SJCRH30 (cell line): ENCODE results near the gene PSD2. TPM values are rescaled to one million over a fixed set of nuclear protein-coding genes. Genes with fewer than 3 reads are reported as not detected.

Source experiments
- DNase-seq, 2 experiments: peaks; one replicate each; pipeline ENCODE4 v3.0.0-alpha.2; 2015 to 2020
- H3K27ac ChIP-seq: fragments of 250-450 bp; sonication (Bioruptor Pico); 2 replicates; pipeline ENCODE4 v1.5.1; 2020; ENCODE audit warnings: mild to moderate bottlenecking, moderate library complexity
- H3K27me3 ChIP-seq: fragments of 250-450 bp; sonication (Bioruptor Pico); 2 replicates; pipeline ENCODE4 v1.5.1; 2020; ENCODE audit warnings: mild to moderate bottlenecking, moderate library complexity
- H3K36me3 ChIP-seq: fragments of 250-450 bp; sonication (Bioruptor Pico); 2 replicates; pipeline ENCODE4 v1.5.1; 2020; ENCODE audit warnings: mild to moderate bottlenecking, moderate library complexity
- H3K4me1 ChIP-seq: fragments of 250-450 bp; sonication (Bioruptor Pico); 2 replicates; pipeline ENCODE4 v1.5.1; 2020; ENCODE audit warnings: mild to moderate bottlenecking, moderate library complexity
- H3K4me3 ChIP-seq: fragments of 250-450 bp; sonication (Bioruptor Pico); 2 replicates; pipeline ENCODE4 v1.5.1; 2020; ENCODE audit warnings: mild to moderate bottlenecking, moderate library complexity
- H3K9me3 ChIP-seq: fragments of 250-450 bp; sonication (Bioruptor Pico); replicated peaks from 2 replicates; pipeline ENCODE4 v1.5.1; 2020; ENCODE audit warnings: mild to moderate bottlenecking, moderate library complexity
- total RNA-seq: library from RNA; depleted of rRNA; stranded (reverse); fragments of >200 nt; shearing (Covaris generic); gene quantifications from 2 replicates; pipeline ENCODE4 v1.2.3, GENCODE V29; 2014

PSD2 gene
- total RNA-seq, 1 experiment from 2014 or later, result not detected

DNA sequence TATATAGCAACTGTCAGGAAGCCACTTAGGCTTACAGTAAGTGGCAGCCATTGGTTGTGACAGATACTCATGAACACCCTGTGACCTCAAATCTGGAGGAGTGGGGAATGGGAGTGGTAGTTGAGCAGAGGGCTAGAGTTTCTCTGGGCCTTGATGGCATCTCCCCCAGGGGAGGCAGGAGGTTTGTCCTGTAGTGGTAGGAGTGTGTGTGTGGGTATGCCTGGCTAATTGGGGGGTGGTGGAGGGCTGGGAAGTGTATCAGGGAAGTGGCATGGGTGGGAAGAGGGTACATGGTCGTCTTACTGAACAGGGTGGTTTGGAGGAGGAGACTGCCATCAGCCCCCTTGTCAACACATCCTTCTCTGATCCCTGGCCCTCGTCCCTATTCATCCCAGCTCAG is 71.5 kb downstream of the PSD2 start:
- H3K4me3 ChIP-seq, result no peak overlapping the region
- no peaks in the 10 kb centered on the region for H3K36me3 ChIP-seq
- peaks cover 3% of the 10 kb centered on the region for H3K27me3 ChIP-seq
- no peaks in the 10 kb centered on the region for H3K9me3 ChIP-seq
- no peak overlapping the region for H3K27ac ChIP-seq
- no peak for DNase-seq
- H3K4me1 ChIP-seq, result no peaks in the 10 kb centered on the region

DNA sequence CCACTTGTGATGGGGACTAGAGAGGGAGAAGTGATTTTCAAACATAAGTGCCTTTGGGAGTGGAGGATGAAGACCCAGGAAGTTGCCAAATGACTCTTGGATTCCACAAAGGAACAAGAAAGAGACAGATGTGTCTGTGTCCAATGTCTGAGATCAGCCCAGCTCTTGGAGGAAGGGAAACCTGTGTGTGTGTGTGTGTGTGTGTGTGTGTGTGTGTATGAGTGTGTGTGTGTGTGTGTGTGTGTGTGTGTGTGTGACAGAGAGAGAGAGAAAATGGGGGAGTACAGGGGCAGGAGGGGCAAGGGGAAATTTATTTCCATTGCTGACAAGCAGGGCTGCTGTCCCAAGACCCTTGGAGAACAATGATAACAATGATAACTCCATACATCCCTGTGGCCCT is 72.0 kb downstream of the PSD2 start:
- no peaks in the 10 kb centered on the region for H3K9me3 ChIP-seq
- H3K4me3 ChIP-seq, result no peak overlapping the region
- H3K27me3 ChIP-seq, result peaks cover 7% of the 10 kb centered on the region
- H3K36me3 ChIP-seq, result no peaks in the 10 kb centered on the region
- DNase-seq, result no peak
- H3K27ac ChIP-seq, result no peak overlapping the region
- H3K4me1 ChIP-seq, result no peaks in the 10 kb centered on the region

GRCh38 chr5:139869042-139869790 is 73.6 kb downstream of the PSD2 start:
- H3K36me3 ChIP-seq, result no peaks in the 10 kb centered on the region
- H3K27me3 ChIP-seq, result peaks cover 13% of the 10 kb centered on the region
- H3K27ac ChIP-seq, result no peak overlapping the region
- no peak overlapping the region for H3K4me3 ChIP-seq
- no peak for DNase-seq
- no peaks in the 10 kb centered on the region for H3K4me1 ChIP-seq
- H3K9me3 ChIP-seq, result no peaks in the 10 kb centered on the region

GRCh38 chr5:139870677-139871076 is 75.1 kb downstream of the PSD2 start:
- no peak overlapping the region for H3K27ac ChIP-seq
- H3K4me1 ChIP-seq, result no peaks in the 10 kb centered on the region
- DNase-seq, result no peak
- 0 out of 2 replicates have a peak, but pooled peaks cover 2% of the 10 kb centered on the region for H3K9me3 ChIP-seq
- peaks cover 13% of the 10 kb centered on the region for H3K27me3 ChIP-seq
- no peak overlapping the region for H3K4me3 ChIP-seq
- no peaks in the 10 kb centered on the region for H3K36me3 ChIP-seq

DNA sequence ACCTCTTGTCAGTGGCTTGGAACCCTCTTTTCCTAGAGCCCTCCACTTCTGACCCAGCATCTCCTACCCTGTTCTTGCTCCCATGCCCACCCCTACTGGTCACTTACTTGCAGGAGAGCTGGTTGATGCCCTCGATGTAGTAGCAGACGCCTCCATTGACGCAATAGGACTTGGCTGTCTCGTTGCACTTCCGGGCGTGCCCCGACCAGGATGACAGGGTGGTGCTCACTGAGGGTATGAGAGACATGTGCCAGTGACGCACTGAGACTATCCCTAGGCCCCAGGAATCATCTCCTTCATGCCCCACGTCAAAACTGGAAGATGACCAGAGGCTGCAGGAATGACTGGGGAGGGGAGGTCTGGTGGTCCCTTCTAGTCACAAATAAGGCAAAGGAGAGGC is 76.0 kb downstream of the PSD2 start:
- no peak for DNase-seq
- Histone ChIP-seq H3K27me3 (peaks cover 12% of the 10 kb centered on the region), H3K27ac (no peak overlapping the region), H3K4me3 (no peak overlapping the region), H3K36me3 (no peaks in the 10 kb centered on the region), H3K9me3 (0 out of 2 replicates have a peak, but pooled peaks cover 3% of the 10 kb centered on the region), H3K4me1 (no peaks in the 10 kb centered on the region)

DNA sequence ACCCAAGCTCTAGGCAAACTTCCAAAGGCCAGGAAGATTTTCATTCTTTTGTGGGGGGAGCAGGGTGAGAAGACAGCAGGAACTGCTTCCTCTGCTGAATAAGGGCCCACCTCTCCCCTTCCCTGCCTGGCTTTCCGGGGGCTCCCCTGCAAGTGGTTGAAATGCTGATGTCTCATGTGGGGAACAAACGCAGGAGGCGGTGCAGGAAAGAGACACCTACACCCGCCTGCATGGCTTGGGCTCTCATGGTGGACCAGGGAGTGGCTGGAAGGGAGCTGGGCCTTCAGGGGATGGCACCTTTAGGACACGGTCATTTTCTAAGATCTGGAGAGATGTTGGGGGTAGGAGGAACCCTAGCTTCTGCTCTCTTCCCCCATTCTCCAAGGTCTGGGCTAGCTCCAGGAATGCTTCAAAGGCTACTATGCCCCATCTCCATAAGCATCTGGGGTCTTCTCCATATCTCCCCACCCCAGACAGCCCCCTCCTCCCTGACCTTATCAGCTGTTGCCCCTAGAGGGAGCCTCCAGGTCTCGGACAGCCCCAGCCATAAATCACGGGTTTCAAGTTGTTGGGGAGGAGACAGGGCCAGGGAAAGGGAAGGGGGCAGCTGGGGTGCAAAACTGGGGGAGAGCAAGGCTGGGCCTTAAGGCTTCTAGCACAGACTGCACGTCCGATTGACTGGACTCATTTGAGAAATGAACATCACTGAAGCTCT is 76.6 kb downstream of the PSD2 start:
- Histone ChIP-seq H3K9me3 (0 out of 2 replicates have a peak, but pooled peaks cover 3% of the 10 kb centered on the region), H3K4me3 (no peak overlapping the region), H3K36me3 (no peaks in the 10 kb centered on the region), H3K27me3 (peaks cover 15% of the 10 kb centered on the region; the same call in 1 of the 2 replicates), H3K4me1 (no peaks in the 10 kb centered on the region), H3K27ac (no peak overlapping the region)
- no peak for DNase-seq

DNA sequence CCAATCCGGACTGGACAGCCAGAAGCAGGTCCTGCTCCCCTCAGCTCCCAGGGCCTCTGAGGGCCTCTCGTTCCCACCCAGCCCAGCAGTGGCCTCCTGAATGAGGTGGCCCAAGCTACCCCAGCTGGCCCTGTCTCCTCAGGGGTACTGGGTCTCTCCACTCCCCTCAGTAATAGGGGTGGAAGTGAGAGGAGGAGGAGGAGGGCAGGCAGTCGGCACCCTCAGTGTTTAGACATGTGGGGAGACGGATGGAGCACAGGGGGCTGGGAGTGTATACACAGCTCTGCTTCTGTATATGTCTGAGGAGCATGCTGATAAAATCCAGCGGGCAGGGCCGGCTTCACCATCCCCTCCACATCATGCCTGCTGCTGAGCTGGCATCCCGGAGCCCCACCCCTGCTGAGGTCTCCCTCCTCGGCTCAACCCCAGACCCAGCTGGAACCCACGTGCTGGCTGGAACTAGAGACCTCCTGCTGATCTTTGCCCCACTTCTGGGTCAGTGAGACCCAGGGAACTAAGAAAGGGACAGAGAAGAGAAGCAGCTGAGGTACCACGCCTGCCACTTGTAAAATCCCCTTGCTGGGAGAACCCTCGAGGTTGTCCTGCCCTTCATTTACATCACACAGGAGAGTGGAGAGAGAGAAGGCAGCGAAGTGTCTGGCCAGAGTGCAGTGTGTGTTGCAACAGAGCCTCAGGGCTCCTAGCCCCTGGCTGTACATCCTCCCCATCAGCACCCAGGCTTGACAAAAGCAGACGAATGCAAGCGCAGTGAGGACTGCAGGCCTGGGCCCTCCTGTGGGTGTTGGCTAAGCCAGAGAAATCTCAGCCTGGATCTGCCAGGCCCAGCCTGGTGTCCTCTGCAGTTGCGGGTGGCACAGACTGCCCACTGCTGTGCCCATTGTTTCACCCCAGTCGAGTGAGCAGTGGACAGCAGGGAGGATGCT is 77.5 kb downstream of the PSD2 start:
- no peaks in the 10 kb centered on the region for H3K4me1 ChIP-seq
- no peak for DNase-seq
- H3K4me3 ChIP-seq, result no peak overlapping the region
- H3K27ac ChIP-seq, result no peak overlapping the region
- H3K36me3 ChIP-seq, result no peaks in the 10 kb centered on the region
- peaks cover 16% of the 10 kb centered on the region; the same call in 1 of the 2 replicates for H3K27me3 ChIP-seq
- H3K9me3 ChIP-seq, result 0 out of 2 replicates have a peak, but pooled peaks cover 3% of the 10 kb centered on the region

DNA sequence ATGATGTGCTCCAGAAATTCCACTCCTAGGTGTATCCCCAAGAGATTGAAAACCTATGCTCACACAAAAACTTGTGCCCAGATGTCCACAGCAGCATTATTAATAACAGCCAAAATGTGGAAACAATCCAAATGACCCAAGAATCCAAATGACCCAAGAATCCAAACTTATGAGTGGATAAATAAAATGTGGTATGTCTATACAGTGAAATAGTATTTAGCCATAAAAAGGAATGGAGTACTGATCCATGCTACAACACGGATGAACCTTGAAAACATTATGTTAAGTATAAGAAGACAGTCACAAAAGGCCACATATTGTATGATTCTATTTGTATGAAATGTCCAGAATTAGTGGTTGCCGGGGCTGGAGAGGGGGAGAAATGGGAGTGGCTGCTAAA is 80.3 kb downstream of the PSD2 start:
- Histone ChIP-seq H3K9me3 (0 out of 2 replicates have a peak, but pooled peaks cover 3% of the 10 kb centered on the region), H3K4me3 (no peak overlapping the region), H3K27me3 (peaks cover 16% of the 10 kb centered on the region; the same call in 1 of the 2 replicates), H3K36me3 (no peaks in the 10 kb centered on the region), H3K4me1 (peaks cover 7% of the 10 kb centered on the region), H3K27ac (no peak overlapping the region)
- DNase-seq, result no peak

DNA sequence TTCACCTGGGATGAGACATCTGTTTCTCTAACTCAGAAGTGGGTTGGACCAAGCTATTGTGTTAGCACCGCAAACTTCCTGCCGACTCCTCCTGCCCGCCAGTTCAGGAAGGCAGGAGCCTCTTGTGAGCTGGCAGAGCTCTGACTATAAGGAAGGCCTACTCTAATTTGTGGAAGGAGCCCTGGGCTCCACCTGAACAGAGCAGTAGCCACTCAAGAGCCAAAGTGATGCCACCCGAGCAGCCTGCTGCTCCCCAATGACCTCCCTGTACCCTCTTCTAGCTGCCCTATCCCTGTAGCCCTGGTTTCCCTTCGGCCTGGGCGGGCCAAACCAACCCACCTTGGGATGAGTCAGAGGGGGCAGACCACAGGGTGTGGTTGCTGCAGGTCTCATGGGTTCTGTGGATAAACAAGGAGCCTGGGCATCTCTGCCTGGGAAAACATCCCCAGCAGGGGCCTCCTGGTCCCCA is 81.6 kb downstream of the PSD2 start:
- H3K4me1 ChIP-seq, result peaks cover 17% of the 10 kb centered on the region
- H3K27ac ChIP-seq, result no peak overlapping the region
- no peak overlapping the region for H3K4me3 ChIP-seq
- H3K9me3 ChIP-seq, result 0 out of 2 replicates have a peak, but pooled peaks cover 3% of the 10 kb centered on the region
- peaks cover 16% of the 10 kb centered on the region; the same call in 1 of the 2 replicates for H3K27me3 ChIP-seq
- no peaks in the 10 kb centered on the region for H3K36me3 ChIP-seq
- DNase-seq, result no peak

DNA sequence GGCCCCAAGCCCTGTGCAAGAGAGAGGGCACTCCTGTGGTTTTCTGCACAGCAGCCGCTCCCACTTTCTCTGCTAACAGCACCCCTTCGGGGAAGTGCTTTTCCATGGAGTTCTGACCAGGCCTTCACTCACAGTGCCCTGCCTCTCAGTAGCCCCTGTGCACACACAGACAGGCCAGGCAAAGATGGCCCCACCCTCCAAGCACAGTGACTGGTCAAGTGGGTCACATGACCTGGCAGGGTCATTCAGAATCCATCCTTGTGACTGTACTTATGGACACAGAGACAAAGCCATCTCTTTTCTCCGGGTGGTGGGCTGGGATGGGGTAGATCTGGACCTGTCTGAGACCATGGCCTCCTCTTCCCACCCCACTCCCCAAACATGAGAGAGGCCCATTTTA is 82.5 kb downstream of the PSD2 start:
- Histone ChIP-seq H3K4me3 (no peak overlapping the region), H3K27me3 (peaks cover 7% of the 10 kb centered on the region; the same call in 1 of the 2 replicates), H3K36me3 (no peaks in the 10 kb centered on the region), H3K27ac (no peak overlapping the region), H3K9me3 (0 out of 2 replicates have a peak, but pooled peaks cover 3% of the 10 kb centered on the region), H3K4me1 (peaks cover 27% of the 10 kb centered on the region)
- DNase-seq, result no peak

GRCh38 chr5:139880416-139881142 is 85.0 kb downstream of the PSD2 start:
- Histone ChIP-seq H3K27ac (peak overlapping the region; percentile 18), H3K9me3 (0 out of 2 replicates have a peak, but pooled peaks cover 2% of the 10 kb centered on the region), H3K4me1 (peaks cover 34% of the 10 kb centered on the region), H3K4me3 (no peak overlapping the region), H3K36me3 (no peaks in the 10 kb centered on the region), H3K27me3 (peaks cover 6% of the 10 kb centered on the region)
- DNase-seq, result no peak

DNA sequence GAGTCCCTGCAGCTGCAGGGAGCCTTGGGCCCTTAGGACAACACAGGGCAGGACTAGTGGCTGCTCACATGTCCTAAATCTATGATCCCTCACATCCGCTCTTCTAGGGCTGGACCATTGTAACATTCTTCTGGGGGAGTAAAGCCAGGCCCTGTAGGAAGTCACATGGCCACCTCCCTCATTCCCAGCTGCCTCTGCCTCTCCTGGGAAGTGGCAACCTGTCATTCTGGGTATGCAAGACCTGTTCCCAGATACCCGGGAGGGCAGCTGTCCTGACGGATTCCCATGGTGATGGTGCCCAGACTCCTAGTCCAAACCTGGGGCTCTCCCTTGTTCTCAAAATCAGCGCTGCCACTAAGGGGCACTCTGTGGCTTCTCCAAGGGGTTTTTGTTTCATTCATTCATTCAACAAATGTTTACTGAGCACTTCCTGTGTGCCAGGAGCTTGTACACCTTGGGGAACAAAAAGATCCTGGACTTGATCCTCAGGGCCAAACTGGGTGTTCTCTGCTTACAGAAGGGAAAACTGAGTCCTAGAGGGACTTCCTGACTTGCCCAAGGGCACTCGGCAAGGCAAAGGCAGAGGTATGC is 85.6 kb downstream of the PSD2 start:
- H3K4me1 ChIP-seq, result peaks cover 34% of the 10 kb centered on the region
- DNase-seq, result peak; percentile 64 to 75
- H3K9me3 ChIP-seq, result no peaks in the 10 kb centered on the region
- H3K4me3 ChIP-seq, result no peak overlapping the region
- H3K36me3 ChIP-seq, result no peaks in the 10 kb centered on the region
- peaks cover 6% of the 10 kb centered on the region for H3K27me3 ChIP-seq
- peak overlapping the region; percentile 18 for H3K27ac ChIP-seq

- DNase-seq, result peak in 1 of 2 experiments; percentile 31
- Histone ChIP-seq H3K4me3 (no peak overlapping the region), H3K36me3 (no peaks in the 10 kb centered on the region), H3K27me3 (no peaks in the 10 kb centered on the region; the same call in none of the 2 replicates), H3K27ac (peak overlapping the region; percentile 37), H3K9me3 (no peaks in the 10 kb centered on the region), H3K4me1 (peaks cover 34% of the 10 kb centered on the region)
Observed at GRCh38 chr5:139882316-139882715, 86.7 kb downstream of the PSD2 start.
